NCI-H446 treated with DMSO at 0.1 percent for 48 hours (cell line): ENCODE data around the gene VWA2.

Experiments used
- DNase-seq: peaks from one replicate; lab custom pipeline; 2025; lab: John Stamatoyannopoulos, UW

Gene VWA2, protein sequence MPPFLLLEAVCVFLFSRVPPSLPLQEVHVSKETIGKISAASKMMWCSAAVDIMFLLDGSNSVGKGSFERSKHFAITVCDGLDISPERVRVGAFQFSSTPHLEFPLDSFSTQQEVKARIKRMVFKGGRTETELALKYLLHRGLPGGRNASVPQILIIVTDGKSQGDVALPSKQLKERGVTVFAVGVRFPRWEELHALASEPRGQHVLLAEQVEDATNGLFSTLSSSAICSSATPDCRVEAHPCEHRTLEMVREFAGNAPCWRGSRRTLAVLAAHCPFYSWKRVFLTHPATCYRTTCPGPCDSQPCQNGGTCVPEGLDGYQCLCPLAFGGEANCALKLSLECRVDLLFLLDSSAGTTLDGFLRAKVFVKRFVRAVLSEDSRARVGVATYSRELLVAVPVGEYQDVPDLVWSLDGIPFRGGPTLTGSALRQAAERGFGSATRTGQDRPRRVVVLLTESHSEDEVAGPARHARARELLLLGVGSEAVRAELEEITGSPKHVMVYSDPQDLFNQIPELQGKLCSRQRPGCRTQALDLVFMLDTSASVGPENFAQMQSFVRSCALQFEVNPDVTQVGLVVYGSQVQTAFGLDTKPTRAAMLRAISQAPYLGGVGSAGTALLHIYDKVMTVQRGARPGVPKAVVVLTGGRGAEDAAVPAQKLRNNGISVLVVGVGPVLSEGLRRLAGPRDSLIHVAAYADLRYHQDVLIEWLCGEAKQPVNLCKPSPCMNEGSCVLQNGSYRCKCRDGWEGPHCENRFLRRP

GRCh38 chr10:114239117-114239993, at the start of gene VWA2:
VWA2 (plus strand) TSS chr10:114239254; CDS start chr10:114248714, 9,460 bp downstream.
- no peak for DNase-seq

GRCh38 chr10:114189700-114190099, 49.4 kb upstream of the VWA2 start:
- no peak for DNase-seq

DNA sequence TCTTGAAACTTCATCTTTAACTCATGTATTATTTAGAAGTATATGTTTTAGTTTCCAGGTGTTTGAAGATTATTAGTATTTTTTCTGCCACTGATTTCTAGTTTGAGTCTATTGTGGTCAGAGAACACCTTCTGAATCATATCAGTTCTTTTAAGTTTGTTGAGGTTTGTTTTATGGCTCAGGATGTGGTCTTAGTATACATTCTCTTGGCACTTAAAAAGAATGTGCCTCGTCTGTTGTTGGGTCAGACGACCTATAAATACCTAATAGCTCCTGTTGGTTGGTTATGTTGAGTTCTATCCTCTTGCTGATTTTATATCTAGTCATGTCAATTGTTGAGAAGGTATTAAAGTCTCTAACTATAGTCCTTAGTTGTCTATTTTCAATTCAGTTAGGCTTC, 44.0 kb upstream of the VWA2 start:
- DNase-seq, result no peak

DNA sequence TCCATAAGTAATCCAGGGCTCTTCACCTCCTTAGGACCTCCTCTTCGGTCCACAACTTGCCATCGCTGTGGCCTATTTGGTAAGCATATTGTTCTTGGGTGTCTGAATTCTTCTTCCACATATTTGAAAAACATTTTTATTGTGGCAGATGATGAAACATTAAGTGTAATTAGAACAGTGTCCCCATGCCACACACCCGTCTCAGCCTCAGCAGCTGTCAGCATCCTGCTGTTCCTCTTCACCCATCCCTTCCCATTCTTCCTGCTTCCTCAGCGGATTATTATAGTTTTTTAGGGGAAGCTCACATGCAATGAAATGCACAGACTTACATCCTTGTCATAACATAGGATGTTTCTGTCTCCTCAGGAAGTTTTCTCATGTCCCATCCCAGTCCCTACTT, 39.8 kb upstream of the VWA2 start:
- DNase-seq, result no peak

GRCh38 chr10:114202812-114203211, 36.2 kb upstream of the VWA2 start:
- DNase-seq, result no peak

GRCh38 chr10:114206902-114207301, 32.2 kb upstream of the VWA2 start:
- no peak for DNase-seq

DNA sequence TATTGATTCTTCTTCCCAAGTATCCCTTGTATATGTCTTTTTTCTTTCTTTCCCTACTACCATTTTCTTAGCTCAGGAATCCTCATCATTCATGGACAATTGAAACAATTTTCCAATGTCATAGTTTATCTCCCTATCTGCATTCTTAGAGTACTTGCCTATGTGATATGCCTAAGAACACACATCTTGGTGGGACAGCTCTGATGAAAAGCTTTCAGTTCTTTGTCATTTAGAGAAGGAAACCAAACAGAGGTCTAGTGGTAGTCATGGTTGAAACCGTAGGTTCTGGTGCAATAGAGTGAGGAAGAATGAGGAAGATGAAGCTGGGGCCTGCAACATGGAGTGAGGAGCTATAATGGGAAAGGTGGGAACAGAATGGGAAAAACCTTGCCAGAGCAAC, 31.7 kb upstream of the VWA2 start:
- DNase-seq, result no peak

GRCh38 chr10:114208351-114208750, 30.7 kb upstream of the VWA2 start:
- DNase-seq, result no peak

GRCh38 chr10:114212153-114212552, 26.9 kb upstream of the VWA2 start:
- DNase-seq, result no peak

- DNase-seq, result no peak
These were observed 24.0 kb upstream of the VWA2 start for GRCh38 chr10:114215033-114215432.

DNA sequence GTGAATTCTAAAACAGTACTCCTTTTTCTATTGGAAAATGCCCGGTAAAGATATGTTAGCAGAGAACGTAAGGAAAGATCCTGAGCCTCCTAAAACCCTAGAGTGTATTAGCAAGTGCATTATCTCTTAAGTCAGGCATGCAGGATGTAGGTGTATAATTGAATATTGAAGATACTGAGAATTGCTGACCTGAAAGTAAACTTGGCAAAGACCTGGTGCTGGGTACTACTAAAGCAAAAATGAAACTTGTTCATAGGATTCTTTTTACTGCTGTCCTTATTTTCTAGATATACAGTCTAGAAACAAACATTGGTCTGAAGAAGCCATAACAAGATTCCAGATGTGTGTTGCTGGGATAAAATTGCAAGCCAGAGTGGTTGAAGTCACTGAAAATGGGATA, 18.8 kb upstream of the VWA2 start:
- no peak for DNase-seq

- no peak for DNase-seq
These were observed 17.8 kb upstream of the VWA2 start for GRCh38 chr10:114221235-114221634.

GRCh38 chr10:114223066-114223465, 16.0 kb upstream of the VWA2 start:
- DNase-seq, result no peak

GRCh38 chr10:114228156-114228555, 10.9 kb upstream of the VWA2 start:
- DNase-seq, result no peak

- no peak for DNase-seq
These were observed 6.4 kb upstream of the VWA2 start for GRCh38 chr10:114232561-114233176.

DNA sequence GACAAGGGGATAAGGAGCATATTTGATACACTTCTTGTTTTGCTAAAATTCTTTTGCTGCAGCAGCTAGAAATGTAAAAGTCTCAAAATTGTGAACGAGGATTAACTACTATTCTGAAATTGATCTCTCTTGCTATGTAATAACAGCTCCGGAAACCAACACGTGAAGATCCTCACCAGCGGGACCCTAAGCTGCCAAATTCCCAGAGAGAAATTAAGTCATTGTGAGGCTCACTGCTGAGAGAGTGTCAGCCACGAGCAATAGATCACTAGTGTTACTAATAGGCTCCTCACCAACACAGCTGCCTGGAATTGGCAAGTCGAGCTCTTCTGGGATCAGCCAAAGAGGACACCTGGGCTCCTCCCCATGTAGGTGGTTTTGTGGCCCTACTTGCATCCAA, 5.6 kb upstream of the VWA2 start:
- DNase-seq, result no peak

- DNase-seq, result no peak
These were observed 4.9 kb upstream of the VWA2 start for GRCh38 chr10:114234132-114234531.

GRCh38 chr10:114239994-114240345, 916 bp downstream of the VWA2 start:
- no peak for DNase-seq

GRCh38 chr10:114242235-114242634, 3.2 kb downstream of the VWA2 start:
- DNase-seq, result no peak

- DNase-seq, result no peak
These were observed 4.6 kb downstream of the VWA2 start for GRCh38 chr10:114243661-114244060.

- DNase-seq, result no peak
These were observed 5.1 kb downstream of the VWA2 start for GRCh38 chr10:114244126-114244525.
